Tibial artery (tissue), 4 donors: ENCODE results near the gene OSBPL2.

Source experiments
- DNase-seq, 2 donors: peaks; one replicate each; pipeline ENCODE4 v3.0.0-alpha.2; 2019
- H3K27ac ChIP-seq, 2 donors: fragments of 200-600 bp; sonication (generic) in 1 of 2; 1 replicate in 1 of 2; 2 replicates in 1 of 2; pipeline ENCODE4 v1.5.1; 2018 to 2019; ENCODE audit warnings: mild to moderate bottlenecking in 1 of 2
- H3K27me3 ChIP-seq, 2 donors: fragments of 200-600 bp; sonication (generic) in 1 of 2; one replicate each; pipeline versions ENCODE4 v1.5.1 to v1.6.0; 2016 to 2019
- H3K36me3 ChIP-seq, 3 donors: fragments of 200-600 bp; sonication (generic) in 2 of 3; one replicate each; pipeline ENCODE4 v1.5.1; 2016 to 2019; ENCODE audit warnings: mild to moderate bottlenecking in 2 of 3
- H3K4me1 ChIP-seq, 4 donors: fragments of 200-600 bp; sonication (generic) in 2 of 4; 1 replicate in 3 of 4; 2 replicates in 1 of 4; pipeline ENCODE4 v1.5.1; 2016 to 2019
- H3K4me3 ChIP-seq, 2 donors: fragments of 200-600 bp; sonication (generic) in 1 of 2; 1 replicate in 1 of 2; 2 replicates in 1 of 2; pipeline ENCODE4 v1.5.1; 2018 to 2019; ENCODE audit warnings: mild to moderate bottlenecking in 2 of 2
- H3K9me3 ChIP-seq, 3 donors: fragments of 200-600 bp; sonication (generic) in 1 of 3; one replicate each; pipeline ENCODE4 v1.5.1; 2016 to 2019
- CTCF ChIP-seq, 2 experiments: fragments of 200-600 bp in 1 of 2; fragments of 450-650 bp in 1 of 2; IDR thresholded peaks; one replicate each; pipeline ENCODE4 v1.5.1; 2017 to 2019; ENCODE audit warnings: antibody characterized with exemption in 2 of 2, mild to moderate bottlenecking in 1 of 2, moderate library complexity in 1 of 2
- intact Hi-C: fragments of 100-400 bp; cut with DNase I; formaldehyde crosslinking; loops from one replicate; pipeline ENCODE4 v1.15.0; 2023; ENCODE audit warnings: low total_unique reads

Gene OSBPL2

DNA sequence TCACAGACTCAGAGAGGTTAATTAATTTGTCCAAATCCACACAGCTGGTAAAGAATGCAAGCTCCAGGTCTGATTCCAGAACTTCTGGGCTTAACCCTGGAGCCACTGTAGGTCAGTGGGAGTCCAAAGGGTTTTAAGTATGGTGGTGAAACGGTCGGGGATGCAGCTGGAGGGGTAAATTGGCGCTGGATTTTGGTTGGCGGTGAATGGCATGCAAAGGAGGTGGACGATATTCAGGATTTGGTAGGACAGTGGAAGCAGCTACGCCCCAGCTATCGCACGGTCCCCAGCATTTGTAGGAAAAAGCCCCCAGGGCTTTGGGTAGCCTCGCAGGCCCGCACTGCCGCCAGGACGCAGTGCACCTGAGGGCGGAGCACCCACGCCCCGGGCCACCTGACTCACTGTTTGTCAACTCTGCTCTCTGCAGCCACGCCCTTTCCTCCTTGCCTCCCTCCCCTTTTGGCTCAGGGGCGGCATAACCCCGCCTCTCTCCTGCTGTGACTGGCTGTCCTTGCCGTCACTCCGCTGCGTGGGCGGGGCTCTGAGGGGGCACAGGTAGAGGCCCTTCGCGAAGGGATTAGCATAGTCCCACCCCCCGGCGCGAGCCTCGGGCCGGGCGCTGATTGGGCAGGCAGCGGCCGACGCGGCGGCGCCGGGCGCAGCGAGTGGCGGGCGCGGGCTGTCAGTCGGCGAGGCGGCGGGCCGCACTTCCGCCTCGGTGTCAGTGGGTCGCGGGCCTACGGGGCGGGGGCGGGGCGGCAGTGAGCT, at the start of gene OSBPL2:
Gene OSBPL2 (plus strand): TSS at position 721 of the 768 bp plus-strand sequence. CDS start 17,664 bp downstream, outside the sequence.
- intact Hi-C loops = loop anchor here (10.0 kb wide), 1 partner anchor 53 kb away; the partner anchor contains the start of gene MTG2
- Histone ChIP-seq H3K4me1 (peaks cover 0 to 30% (median 16%) of the 10 kb centered on the region in 4 donors), H3K27ac (peak within 1 kb of the TSS; percentile 68 to 84), H3K27me3 (peaks cover 0 to 35% of the 10 kb centered on the region in 2 donors), H3K4me3 (peak within 1 kb of the TSS; percentile 79 to 93), H3K9me3 (no peaks in the 10 kb centered on the region), H3K36me3 (peaks cover 0 to 8% (median 0%) of the 10 kb centered on the region in 3 donors)
- peak; percentile 99 to 100 for DNase-seq
- no peak for TF ChIP-seq CTCF (IDR thresholded peaks at IDR 0.05)

GRCh38 chr20:62190639-62191411, 47.5 kb upstream of the OSBPL2 start:
- DNase-seq = no peak
- no peak overlapping the region for H3K27ac ChIP-seq
- peaks cover 11 to 57% (median 28%) of the 10 kb centered on the region in 3 donors for H3K36me3 ChIP-seq
- no peaks in the 10 kb centered on the region for H3K9me3 ChIP-seq
- H3K4me3 ChIP-seq = no peak overlapping the region
- no peaks in the 10 kb centered on the region for H3K27me3 ChIP-seq
- intact Hi-C loops = no loop called here
- H3K4me1 ChIP-seq = peaks cover 0 to 11% (median 4%) of the 10 kb centered on the region in 4 donors
- TF ChIP-seq CTCF (IDR thresholded peaks at IDR 0.05) = no peak

- H3K4me3 ChIP-seq = no peak overlapping the region
- no peak for TF ChIP-seq CTCF (IDR thresholded peaks at IDR 0.05)
- H3K4me1 ChIP-seq = peaks cover 0 to 8% (median 2%) of the 10 kb centered on the region in 4 donors
- intact Hi-C loops = no loop called here
- H3K27ac ChIP-seq = no peak overlapping the region
- H3K36me3 ChIP-seq = peaks cover 20 to 68% (median 38%) of the 10 kb centered on the region in 3 donors
- no peaks in the 10 kb centered on the region for H3K9me3 ChIP-seq
- DNase-seq = no peak
- no peaks in the 10 kb centered on the region for H3K27me3 ChIP-seq
Observed at GRCh38 chr20:62191781-62192559, 46.4 kb upstream of the OSBPL2 start.

DNA sequence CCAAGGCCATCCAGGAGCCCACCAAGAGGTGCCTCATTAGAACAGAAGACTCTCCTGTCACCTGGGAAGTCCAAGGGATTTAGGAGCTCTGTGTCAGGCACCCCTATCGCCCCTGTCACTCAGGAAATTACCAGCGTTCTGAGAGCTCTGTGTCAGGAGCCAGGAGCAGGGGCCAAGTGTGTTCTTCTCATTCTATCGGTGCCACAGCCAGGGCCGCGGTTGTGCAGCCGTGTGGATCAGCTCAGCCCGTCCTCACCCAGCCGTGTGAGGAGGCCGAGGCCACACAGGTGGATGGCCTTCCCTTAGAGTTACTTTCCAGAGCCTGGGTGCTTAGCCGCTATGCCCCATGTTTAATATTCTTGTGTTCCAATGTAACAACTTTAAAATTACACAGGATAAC, 45.7 kb upstream of the OSBPL2 start:
- Histone ChIP-seq H3K4me3 (no peak overlapping the region), H3K36me3 (peaks cover 26 to 75% (median 41%) of the 10 kb centered on the region in 3 donors), H3K4me1 (peaks cover 0 to under 1% (median 0%) of the 10 kb centered on the region in 4 donors), H3K27ac (no peak overlapping the region), H3K9me3 (no peaks in the 10 kb centered on the region), H3K27me3 (no peaks in the 10 kb centered on the region)
- intact Hi-C loops = no loop called here
- TF ChIP-seq CTCF (IDR thresholded peaks at IDR 0.05) = no peak
- DNase-seq = no peak
